NCI-H345 treated with DMSO at 0.1 percent for 48 hours (cell line): Measurements from ENCODE around the gene ITGB8.
"Not testable (repeated sequence)": the region's sequence is repeated elsewhere in the genome, so short reads cannot be mapped to it uniquely, and the experiment has no call there.

Source experiments
- DNase-seq: peaks from one replicate; lab custom pipeline; 2025; ENCODE audit not compliant: unreplicated experiment; lab: John Stamatoyannopoulos, UW

Gene ITGB8

DNA sequence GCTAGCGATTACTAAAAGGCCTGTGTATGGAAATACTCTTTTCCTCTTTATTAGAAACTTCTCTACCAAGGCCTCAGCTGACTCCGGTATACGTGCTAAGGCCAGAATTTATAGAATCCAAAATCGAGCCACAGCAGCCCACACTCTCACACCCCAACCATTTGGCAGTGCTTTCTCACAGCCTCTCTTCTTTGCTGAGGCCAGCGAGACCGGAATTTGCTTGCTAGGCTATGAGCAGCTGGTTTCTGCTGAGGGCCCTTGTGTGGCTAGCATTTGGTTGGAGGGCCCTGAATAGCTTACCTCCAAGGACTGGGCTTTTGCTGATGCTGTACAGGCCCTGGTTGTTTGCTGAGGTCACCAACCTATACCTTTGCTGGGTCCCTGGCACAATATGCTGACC, 46.1 kb downstream of the ITGB8 start:
- DNase-seq = no peak

DNA sequence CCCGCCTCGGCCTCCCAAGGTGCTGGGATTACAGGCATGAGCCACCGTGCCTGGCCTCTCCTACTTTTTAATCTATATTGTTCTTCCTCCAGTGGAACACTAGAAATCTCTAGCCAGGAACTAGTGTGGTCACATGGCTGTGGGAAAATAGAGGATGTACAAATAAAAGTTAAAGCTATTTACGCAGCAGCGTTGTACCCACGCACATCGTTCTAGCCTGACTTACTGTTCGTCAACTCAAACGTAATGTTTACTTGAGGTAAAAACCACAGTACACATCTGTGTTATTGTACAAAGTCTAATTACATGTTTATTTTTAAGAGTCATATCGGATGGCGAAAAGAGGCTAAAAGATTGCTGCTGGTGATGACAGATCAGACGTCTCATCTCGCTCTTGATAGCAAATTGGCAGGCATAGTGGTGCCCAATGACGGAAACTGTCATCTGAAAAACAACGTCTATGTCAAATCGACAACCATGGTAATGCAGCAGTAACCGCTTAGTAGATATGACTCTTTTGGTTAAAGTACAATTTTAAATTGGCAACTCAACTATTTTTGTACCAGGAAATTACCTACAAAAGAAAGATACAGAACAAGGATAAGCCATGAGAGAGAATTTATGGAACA, 50.8 kb downstream of the ITGB8 start:
- no peak for DNase-seq

DNA sequence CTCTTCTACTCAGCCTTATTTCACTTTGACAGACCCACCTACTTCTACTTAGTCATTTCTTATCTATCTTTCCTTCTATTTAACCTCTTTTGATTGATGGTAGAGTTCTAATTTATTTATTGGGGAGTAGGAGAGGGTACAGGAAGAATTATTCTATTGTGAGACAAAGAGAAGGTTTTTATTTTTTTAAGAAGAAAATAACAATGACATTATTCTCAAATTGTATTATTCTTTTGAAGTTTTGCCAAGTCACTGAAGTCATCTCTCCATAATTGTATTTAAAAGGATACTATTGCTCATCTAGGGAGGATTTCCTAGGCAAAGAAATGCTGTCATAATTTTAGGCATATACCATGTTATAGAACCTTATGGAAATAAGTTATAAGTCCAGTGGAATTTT, 52.7 kb downstream of the ITGB8 start:
- DNase-seq = no peak

DNA sequence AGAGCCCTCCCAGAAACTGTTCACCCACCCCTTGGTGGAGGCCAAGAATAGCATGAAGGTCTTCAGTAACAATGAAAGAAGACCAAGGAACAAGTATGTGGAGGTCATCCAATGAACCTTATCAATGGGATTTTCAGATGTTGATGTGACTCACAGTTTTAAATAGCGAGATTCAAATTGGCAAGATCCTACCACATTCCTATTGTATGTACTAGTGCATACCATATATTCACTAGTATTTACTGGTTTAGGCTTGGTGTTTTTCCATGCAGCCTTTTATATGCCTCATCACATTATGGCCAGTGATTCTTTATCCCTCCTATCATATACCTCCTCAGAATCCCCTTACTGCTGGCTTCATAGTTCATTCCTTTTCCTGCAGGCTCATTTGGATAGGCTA, 54.4 kb downstream of the ITGB8 start:
- DNase-seq = no peak

DNA sequence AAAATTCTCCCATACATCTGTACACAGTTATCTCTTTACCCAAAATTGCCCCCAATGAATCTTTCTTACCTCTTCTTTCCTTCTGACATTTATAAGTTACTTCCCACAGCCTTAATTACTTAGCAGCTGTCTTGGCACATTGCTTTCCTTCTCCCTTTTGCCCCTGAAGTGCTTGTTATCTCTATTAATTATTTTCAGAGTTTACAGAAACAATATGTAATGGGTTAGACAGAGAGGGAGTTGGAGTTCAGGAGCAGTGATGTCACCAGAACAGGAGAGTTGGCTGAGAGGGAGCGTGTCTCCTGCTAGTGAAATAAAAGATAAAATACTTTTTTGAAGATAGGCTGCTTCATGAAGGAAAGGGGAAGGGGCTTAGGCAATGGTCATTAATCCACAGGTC, 57.4 kb downstream of the ITGB8 start:
- no peak for DNase-seq

DNA sequence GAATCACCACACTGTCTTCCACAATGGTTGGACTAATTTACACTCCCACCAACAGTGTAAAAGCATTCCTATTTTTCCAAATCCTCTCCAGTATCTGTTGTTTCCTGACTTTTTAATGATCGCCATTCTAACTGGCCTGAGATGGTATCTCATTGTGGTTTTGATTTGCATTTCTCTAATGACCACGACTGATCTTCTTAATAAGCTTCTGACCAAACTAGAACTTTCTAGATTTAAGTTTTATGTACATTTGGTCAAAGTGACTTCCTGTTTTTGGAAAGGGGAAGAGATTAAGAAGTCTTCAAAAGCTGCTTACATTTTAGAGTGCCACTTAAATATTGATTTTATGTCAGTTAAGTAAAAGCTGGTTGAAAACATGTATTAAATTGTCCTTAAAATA, 58.5 kb downstream of the ITGB8 start:
- not testable (repeated sequence) for DNase-seq

DNA sequence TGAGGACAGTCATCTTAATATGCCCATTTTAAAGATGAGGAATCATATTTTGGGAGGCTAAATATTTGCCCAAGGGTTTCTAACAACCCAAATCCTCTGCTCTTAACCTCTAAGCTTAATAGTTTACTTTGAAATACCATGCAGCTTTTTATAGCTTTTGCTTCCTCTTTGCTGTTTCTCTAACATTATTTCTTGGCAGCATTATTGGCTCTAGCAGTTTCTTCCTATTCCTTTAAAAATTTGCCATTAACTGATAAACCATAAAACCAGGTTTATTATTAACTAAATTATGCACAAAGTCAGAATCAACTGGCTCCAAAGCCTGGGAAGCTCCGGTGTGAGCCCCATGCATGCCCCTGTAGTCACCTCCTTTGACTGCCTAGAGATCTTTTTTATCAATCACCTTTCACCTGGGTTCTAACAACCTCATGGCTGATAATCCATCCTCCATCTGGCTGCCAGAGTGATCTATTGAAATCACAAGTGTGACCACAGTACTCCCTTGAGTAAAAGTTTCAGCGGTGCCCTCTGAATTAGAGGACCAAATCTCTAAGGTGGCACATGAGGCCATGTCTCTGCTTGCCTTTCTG, 62.4 kb downstream of the ITGB8 start:
- DNase-seq = no peak

DNA sequence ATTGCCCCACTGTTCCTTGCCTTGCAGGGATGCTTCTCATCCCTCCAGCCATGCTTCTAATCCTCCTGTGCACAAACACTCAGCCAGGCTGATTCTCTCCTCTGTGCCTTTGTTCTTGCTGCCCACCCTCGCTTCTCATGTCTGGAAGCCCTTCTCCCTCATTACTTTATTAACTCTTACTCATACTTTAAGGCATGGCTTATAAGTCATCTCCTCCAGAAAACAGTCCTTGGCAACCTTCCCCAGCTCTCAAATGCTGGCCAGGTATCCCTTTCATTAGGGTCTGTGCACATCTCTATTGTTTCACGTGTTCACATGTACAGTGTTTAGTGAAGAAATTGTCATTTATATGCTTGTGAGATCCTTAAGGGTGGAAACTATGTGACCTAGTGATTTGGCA, 62.9 kb downstream of the ITGB8 start:
- DNase-seq = no peak

DNA sequence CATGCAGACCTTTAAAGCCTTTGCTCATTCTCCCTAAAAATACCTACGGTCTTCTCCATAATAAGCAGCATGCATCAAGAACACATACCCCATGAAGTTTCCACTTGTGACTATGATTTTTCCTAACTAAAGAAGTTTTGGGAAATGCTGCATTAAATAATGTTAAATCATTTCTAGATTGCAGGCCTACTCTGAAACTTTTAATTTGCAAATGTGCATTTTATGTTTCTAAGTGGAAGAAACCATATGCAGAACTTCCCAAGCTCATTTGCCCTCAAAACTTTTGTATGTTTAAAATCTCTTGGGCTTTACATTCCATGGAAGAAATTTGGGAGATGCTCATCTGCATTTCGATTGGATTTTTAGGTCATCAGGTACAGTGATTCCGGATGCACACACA, 63.6 kb downstream of the ITGB8 start:
- no peak for DNase-seq

DNA sequence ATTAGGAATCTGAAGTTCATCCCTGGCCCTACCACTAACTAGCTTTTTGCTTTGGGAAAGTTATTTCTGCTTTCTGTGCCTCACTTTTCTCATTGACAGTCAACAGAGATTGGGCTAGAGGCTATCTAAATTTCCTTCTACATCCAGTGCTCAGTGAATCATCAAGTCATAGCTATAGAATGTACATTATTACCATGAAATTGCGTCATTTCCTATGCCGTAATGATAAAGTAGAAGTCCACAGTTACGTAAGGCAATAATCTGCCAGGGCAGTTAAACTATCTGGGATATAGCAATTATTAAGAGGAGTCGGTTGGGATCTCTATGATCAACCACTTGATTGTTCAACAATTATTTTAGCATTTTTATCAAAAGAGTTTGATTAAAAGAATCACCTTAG, 64.4 kb downstream of the ITGB8 start:
- no peak for DNase-seq

DNA sequence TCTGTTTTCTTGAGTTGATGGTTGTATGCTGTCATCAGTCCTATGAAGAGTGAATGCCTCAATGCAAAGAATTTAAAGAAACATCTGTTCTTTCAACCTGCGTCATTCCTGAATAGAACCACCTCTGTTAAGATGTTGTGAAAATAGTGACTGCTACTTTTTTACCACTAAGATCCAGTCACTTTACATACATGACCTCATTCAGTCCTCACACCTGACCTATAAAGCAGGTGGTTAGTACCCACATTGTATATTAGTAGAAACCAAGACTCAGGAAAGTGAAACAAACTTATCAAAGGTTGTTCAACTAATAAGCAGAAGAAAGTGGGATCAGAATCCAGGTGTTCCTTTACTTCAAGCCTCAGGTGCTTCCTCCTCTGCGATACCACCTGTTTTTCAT, 64.8 kb downstream of the ITGB8 start:
- no peak for DNase-seq

DNA sequence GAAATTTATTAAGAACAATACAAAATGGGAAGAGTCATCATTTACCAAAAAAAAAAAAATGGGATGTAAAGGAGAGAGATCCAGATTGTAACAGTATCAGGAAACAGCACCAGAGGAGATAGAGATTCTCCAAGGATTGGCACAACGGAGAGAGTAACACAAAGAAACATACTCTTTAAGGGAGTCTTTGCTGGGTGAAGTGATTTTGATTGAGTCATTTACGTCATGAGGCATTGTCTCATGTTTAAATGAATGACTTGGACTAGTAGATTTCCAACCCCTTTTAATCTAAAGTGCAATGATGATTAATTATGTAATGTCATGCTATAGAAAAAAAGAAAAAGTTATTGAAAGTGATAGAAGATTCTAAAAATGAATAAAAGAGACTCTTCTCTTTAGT, 68.8 kb downstream of the ITGB8 start:
- no peak for DNase-seq

DNA sequence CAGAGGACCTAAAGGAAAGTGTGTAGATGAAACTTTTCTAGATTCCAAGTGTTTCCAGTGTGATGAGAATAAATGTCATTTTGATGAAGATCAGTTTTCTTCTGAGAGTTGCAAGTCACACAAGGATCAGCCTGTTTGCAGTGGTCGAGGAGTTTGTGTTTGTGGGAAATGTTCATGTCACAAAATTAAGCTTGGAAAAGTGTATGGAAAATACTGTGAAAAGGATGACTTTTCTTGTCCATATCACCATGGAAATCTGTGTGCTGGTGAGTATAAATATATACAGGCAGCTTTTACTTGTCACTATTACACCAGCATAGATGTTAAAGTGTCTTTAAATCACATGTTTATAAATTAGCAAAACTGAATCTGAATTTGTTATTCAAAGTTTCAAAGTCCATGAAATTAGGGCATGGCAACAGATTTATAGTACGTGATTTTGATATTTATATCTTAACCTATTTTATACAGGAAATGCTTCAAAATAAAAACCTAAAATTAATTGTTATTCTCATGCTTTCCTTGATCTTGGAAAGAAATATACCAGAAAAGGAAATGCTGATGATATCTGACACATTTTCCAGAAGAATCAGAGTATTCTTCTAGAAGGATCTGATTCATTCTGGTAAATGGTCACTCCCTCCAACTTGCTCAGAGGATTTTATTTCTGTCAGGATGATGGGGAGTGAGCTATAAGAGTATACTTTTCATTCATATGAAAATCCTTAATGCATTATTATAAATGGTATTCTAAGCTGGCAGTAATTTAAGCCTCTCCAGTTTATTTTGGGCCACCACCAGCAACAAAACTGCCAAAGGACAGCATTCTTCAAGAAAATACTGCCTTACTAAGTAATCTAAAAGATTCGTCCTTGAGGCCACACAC, 71.4 kb downstream of the ITGB8 start:
- DNase-seq = no peak

DNA sequence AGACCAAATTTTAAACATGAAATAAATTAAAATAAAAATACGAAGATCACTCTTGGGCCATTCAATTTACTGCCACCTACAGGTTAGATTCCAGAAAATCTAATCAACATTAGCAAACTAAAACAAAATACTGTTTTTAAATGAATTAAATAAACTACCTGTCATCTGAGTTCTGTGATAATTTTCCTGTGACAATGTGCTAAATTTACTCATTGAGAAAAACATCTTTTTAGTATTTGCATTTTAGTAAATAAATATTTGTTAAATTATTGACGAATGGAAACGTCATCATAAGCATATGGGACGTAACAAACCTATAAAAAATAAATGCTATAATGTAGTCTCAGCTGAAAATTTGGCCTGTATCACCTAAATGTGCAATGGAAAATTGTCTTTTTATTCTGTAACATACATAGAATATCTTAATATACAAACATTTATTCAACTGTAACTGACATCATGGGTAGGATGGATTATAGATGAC, 72.1 kb downstream of the ITGB8 start:
- DNase-seq = no peak

DNA sequence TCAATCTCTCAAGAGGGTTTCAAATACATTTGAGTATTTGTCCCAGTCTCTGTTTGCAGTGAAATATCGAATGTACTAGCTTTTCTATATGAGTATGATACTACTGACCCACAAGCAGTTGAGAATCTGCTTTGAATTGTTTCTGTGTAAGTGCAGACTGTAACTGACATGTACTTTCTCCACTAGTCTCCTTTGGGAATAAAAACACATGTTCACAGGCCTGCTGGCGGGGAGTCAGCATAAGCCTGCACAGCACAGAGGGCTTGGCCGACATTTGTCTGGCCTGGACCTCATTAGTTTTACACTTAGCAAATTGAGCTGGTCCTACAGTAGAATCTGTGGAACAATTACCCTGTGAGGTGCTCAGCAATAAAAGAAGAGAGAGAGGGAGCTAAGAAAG, 72.6 kb downstream of the ITGB8 start:
- no peak for DNase-seq

DNA sequence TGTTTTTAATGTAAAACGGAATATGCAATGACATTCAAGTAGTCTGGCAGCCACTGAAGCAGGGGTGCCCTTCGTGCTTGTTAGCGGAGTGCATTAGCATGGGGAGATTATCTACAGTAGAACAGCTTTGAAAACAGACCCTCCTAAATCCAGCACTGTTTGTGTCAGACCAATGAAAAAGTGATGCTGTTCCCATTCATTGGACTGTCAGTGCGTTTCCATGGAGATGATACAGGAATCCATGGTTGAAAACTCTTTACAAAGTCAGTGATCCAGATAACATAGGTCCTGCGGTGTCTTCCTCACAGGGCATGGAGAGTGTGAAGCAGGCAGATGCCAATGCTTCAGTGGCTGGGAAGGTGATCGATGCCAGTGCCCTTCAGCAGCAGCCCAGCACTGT, 73.6 kb downstream of the ITGB8 start:
- no peak for DNase-seq

DNA sequence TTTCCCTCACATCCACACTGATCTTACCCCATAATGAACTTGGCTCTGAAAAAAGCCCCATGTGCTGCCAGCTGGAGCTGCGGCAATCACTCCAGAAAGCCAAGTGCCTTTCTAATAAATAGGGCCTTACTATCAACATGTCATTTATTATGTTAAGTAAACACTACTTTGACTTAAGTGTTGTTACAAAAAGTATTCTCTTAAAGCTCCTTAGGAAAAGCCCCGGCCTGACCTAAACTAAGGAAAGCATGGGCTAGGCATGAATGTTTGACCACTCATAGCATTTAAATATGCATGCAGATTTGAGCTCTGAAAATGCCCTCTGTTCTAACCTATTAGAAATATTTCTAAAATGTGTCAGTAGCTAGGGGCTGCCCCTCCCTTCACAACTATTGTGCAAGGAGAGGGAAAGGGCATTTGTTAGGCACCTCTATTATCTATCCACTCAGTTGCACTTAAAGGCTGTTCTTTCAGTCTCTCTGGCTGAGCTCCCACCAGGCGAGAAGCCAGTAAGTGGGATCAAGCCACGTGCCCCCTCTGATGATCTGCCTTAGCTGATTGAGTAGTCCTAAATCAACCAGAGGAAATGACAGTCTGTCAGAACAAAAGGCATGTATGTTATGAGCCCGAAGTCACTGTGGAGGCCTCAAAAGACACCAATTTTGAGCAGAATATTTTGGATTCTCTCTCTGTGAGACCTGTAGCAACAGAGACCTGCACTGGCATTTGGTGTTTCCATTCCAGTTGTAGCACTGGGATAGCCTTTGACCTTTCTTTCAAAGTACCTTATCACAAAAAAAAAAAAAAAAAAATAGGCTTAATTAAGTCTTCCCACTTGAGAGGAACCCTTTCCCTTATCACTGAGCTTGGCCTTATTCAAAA, 77.1 kb downstream of the ITGB8 start:
- DNase-seq = peak; percentile 87

DNA sequence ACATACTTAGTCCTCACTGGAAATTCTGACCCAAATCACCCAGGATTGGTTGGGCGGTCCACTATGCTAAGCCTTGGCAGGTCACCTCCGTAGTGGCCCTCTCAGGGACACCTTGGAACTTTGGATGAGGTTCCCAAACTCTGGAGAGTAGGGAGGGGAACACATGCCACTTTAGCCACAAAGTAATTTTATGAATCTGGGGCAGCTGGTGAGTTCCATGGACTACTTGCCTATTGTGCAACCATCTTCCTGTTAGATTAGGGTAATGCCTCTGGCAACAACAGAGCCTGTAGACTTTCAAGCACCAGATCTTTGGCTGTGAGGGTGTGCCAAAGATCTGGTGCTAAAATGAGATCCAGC, 77.7 kb downstream of the ITGB8 start:
- DNase-seq = no peak

DNA sequence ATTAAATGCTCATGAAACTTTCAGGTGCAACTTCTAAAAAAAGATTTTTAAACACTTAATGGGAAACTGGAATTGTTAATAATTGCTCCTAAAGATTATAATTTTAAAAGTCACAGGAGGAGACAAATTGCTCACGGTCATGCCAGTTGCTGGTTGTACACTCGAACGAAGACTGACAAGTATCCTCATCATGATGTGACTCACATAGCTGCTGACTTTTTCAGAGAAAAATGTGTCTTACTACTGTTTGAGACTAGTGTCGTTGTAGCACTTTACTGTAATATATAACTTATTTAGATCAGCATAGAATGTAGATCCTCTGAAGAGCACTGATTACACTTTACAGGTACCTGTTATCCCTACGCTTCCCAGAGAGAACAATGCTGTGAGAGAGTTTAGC, 79.3 kb downstream of the ITGB8 start:
- no peak for DNase-seq

DNA sequence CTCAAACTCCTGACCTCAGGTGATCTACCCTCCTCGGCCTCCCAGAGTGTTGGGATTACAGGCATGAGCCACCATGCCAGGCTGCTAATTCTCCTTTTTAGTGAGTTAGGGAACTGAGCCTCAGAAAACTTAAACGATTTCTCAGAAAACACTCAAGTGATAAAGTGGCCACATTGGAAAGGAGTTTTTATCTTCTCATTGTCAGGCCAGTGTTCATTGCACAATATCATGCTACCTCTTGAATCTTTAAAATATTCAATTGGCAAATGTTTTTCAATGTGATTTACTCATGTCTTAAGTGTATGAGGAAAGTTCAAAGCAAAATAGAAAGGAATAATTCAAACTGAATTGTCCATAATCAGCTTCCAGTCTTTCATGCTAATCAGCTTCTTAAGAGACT, 80.7 kb downstream of the ITGB8 start:
- no peak for DNase-seq

DNA sequence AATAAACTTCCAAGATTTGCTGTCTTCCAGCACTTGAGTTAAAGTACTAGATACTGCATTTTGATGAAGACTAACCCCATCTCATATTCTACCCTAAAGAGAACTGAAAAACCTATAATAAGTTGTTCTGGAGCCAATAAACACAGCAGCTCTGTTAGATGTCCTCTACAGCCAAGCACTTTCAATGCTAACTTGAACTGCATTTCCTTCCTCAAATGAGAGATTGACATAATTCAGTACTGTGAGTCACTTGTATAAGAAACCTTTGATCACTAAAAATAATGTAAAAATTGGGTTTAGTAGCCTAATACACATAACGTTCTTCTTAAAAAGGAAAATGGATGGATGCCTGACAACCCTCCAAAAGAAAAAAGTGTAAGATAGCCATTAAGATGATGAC, 81.3 kb downstream of the ITGB8 start:
- DNase-seq = no peak
